ENCODE results near the gene CCDC120.

CCDC120 gene

DNA sequence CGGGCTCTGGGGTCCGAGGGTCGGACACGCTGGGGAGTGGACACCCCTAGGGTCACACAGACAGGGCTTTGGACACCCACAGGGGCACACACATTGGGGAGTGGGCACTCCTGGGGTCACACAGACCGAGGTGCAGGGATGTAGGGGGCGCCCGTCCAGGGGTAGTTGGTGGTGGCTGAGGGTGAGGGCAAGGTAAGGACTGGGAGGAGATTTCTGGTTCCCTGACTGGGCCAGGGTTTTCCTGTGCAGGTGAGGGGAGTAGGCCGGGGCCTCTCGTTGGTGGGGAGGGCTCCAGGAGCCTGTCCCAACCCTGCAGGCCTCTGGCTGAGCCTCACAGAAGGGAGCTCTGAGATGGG, 42.8 kb downstream of the CCDC120 start:
- no peak for DNase-seq (ENCODE audit: low read depth)
- TF ChIP-seq, protein P1, sequence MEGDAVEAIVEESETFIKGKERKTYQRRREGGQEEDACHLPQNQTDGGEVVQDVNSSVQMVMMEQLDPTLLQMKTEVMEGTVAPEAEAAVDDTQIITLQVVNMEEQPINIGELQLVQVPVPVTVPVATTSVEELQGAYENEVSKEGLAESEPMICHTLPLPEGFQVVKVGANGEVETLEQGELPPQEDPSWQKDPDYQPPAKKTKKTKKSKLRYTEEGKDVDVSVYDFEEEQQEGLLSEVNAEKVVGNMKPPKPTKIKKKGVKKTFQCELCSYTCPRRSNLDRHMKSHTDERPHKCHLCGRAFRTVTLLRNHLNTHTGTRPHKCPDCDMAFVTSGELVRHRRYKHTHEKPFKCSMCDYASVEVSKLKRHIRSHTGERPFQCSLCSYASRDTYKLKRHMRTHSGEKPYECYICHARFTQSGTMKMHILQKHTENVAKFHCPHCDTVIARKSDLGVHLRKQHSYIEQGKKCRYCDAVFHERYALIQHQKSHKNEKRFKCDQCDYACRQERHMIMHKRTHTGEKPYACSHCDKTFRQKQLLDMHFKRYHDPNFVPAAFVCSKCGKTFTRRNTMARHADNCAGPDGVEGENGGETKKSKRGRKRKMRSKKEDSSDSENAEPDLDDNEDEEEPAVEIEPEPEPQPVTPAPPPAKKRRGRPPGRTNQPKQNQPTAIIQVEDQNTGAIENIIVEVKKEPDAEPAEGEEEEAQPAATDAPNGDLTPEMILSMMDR (conservative IDR thresholded peaks at IDR 0.05; ENCODE audit: low read depth, low read length) = peak; percentile 17
- peak overlapping the region; percentile 74 for H3K4me3 ChIP-seq (ENCODE audit: low read length)

DNA sequence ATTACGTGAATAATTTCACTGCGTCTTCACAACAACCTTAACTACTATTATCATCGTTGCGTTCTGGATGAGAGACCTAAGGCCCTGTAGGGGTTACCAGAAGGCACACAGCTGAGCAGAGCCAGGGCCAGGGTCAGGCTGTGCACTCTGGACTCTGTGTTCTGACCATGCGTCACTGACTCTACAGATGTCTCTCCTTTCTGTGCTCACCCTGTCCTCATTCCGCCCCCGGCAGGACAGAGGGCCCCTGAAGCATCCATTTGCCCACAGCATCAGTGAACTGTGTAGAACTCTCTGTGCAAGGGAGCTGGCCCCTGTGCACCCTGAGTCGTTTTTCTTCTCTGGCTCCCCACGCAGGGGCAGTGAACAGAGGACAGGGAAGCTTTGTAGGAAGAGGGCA, 43.4 kb downstream of the CCDC120 start:
- TF ChIP-seq, protein P1 (conservative IDR thresholded peaks at IDR 0.05; ENCODE audit: low read depth, low read length) = no peak
- DNase-seq (ENCODE audit: low read depth) = no peak
- no peak overlapping the region for H3K4me3 ChIP-seq (ENCODE audit: low read length)

DNA sequence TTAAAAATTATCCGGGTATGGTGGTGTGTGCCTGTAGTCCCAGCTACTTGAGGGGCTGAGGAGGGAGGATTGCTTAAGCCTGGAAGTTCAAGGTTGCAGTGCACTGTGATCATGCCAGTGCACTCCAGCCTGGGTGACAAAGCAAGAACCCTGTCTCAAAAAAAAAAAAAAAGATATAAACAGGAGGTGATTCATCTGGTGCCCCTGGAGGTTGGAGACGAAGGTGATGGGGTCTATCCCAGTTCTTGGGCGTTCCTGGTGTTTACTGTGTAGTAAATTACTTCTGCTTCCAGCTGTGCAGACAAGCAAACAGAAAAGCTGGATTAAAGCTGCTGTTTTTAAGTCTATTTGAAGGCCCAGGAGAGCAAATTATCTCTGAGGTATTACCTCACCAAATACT, 44.8 kb downstream of the CCDC120 start:
- DNase-seq (ENCODE audit: low read depth) = no peak
- TF ChIP-seq, protein P1 (conservative IDR thresholded peaks at IDR 0.05; ENCODE audit: low read depth, low read length) = no peak
- H3K4me3 ChIP-seq (ENCODE audit: low read length) = no peak overlapping the region

GRCh38 chrX:49106296-49106695, 47.5 kb downstream of the CCDC120 start:
- DNase-seq (ENCODE audit: low read depth) = no peak
- no peak overlapping the region for H3K4me3 ChIP-seq (ENCODE audit: low read length)
- TF ChIP-seq, protein P1 (conservative IDR thresholded peaks at IDR 0.05; ENCODE audit: low read depth, low read length) = no peak

DNA sequence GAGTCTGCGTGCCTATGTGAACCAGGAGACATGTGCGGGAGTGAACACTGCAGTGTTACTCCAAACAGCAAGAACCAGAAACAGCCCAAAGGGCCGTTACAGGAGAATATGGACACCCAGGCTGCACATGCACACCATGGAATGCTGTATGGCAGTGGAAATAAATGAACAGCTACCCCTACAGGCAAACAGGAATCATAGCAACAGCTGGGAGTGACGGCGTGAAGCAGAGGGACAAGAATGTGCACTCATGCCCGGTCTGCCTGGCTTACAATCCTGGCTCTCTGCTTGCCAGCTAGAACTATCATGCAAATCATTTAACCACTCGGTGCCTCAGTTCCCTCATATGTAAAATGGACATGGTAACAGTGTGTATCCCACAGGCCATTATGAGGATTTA, 48.1 kb downstream of the CCDC120 start:
- H3K4me3 ChIP-seq (ENCODE audit: low read length) = no peak overlapping the region
- DNase-seq (ENCODE audit: low read depth) = no peak
- TF ChIP-seq, protein P1 (conservative IDR thresholded peaks at IDR 0.05; ENCODE audit: low read depth, low read length) = peak; percentile 63

DNA sequence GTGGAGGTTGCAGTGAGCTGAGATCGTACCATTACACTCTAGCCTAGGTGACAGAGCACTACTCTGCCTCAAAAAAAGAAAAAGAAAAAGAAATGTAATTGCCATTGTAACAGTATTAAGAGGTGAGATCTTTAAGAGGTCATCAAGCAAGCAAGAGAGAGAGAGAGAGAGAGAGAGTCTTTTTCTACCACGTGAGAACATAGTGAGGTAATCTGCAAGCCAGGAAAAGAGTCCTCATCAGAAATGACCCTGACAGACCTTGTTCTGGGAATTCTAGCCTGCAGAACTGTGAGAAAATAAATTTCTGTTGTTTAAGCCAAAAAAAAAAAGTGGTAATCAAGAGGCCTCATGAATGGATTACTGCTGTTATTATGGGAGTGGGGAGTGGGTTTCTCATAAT, 49.8 kb downstream of the CCDC120 start:
- no peak for DNase-seq (ENCODE audit: low read depth)
- no peak overlapping the region for H3K4me3 ChIP-seq (ENCODE audit: low read length)
- TF ChIP-seq, protein P1 (conservative IDR thresholded peaks at IDR 0.05; ENCODE audit: low read depth, low read length) = no peak

DNA sequence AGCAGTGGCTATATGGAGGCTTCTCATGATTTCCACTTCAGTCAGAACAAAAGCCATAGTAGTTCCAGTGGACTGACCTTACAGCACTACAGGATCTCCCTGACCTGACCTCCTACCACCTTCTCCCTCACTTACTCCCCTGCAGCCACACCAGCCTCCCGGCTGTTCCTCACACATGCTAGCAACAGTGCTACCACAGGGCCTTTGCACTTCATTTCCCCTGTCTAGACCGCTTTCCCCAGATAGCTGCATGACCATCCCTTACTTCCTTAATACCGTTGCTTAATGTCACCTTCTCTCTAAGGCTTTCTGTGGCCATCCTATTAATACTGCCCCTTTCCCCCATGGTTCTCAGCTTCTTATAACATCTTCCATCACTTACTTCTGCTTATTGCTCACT, 51.6 kb downstream of the CCDC120 start:
- TF ChIP-seq, protein P1 (conservative IDR thresholded peaks at IDR 0.05; ENCODE audit: low read depth, low read length) = no peak
- DNase-seq (ENCODE audit: low read depth) = no peak
- H3K4me3 ChIP-seq (ENCODE audit: low read length) = no peak overlapping the region
